HG03520 (cell line): Measurements from ENCODE around the gene KIFC1.
"Not testable (repeated sequence)": the region's sequence is repeated elsewhere in the genome, so short reads cannot be mapped to it uniquely, and the experiment has no call there.

Experiments
- ATAC-seq: cut with Tn5 transposase; IDR thresholded peaks from one replicate; pipeline ENCODE4 v1.9.1; 2021; ENCODE audit warnings: mild to moderate bottlenecking, moderate library complexity; ENCODE audit not compliant: unreplicated experiment

Gene KIFC1

GRCh38 chr6:33373960-33374910 lies 17.4 kb upstream of the KIFC1 start:
- ATAC-seq, result no peak

- ATAC-seq, result no peak
Measured at GRCh38 chr6:33375143-33375671, 16.4 kb upstream of the KIFC1 start.

GRCh38 chr6:33377171-33377570 lies 14.5 kb upstream of the KIFC1 start:
- ATAC-seq, result no peak

GRCh38 chr6:33379184-33379583 lies 12.4 kb upstream of the KIFC1 start:
- not testable (repeated sequence) for ATAC-seq

GRCh38 chr6:33380272-33380981 lies 11.2 kb upstream of the KIFC1 start:
- ATAC-seq, result no peak

- no peak for ATAC-seq
Measured at GRCh38 chr6:33383427-33384185, 8.0 kb upstream of the KIFC1 start.

GRCh38 chr6:33384581-33385020 lies 7.0 kb upstream of the KIFC1 start:
- ATAC-seq, result no peak

- no peak for ATAC-seq
Measured at GRCh38 chr6:33390173-33390572, 1.4 kb upstream of the KIFC1 start.

GRCh38 chr6:33390767-33391277 lies 801 bp upstream of the KIFC1 start:
- ATAC-seq, result no peak

GRCh38 chr6:33391922-33392594 lies 435 bp downstream of the KIFC1 start:
- ATAC-seq, result peak; percentile 12

- no peak for ATAC-seq
Measured at GRCh38 chr6:33392595-33392948, 949 bp downstream of the KIFC1 start.

GRCh38 chr6:33392979-33393378 lies 1.4 kb downstream of the KIFC1 start:
- ATAC-seq, result no peak

- ATAC-seq, result no peak
Measured at GRCh38 chr6:33397541-33397940, 5.9 kb downstream of the KIFC1 start.

- not testable (repeated sequence) for ATAC-seq
Measured at GRCh38 chr6:33398601-33399000, 7.0 kb downstream of the KIFC1 start.

- ATAC-seq, result not testable (repeated sequence)
Measured at GRCh38 chr6:33399881-33400280, 8.3 kb downstream of the KIFC1 start.

- no peak for ATAC-seq
Measured at GRCh38 chr6:33404884-33405283, 13.3 kb downstream of the KIFC1 start.

GRCh38 chr6:33405386-33405940 lies 13.8 kb downstream of the KIFC1 start:
- ATAC-seq, result no peak

- ATAC-seq, result no peak
Measured at GRCh38 chr6:33406126-33406525, 14.5 kb downstream of the KIFC1 start.

- ATAC-seq, result no peak
Measured at GRCh38 chr6:33407132-33407718, 15.6 kb downstream of the KIFC1 start.
